Prostate gland (tissue), 2 donors: ENCODE measurements around the gene HOATZ. TPM values are rescaled to one million over a fixed set of nuclear protein-coding genes. Genes with fewer than 3 reads are reported as not detected.

Experiments
- DNase-seq: peaks from one replicate; pipeline ENCODE4 v3.0.0-alpha.2; 2019; ENCODE audit warnings: low spot score
- H3K27ac ChIP-seq, 2 donors: fragments of 200-600 bp; sonication (generic); 2 replicates each; pipeline ENCODE4 v1.5.1; 2017 to 2019
- H3K27me3 ChIP-seq: fragments of 200-600 bp; sonication (generic); replicated peaks from 2 replicates; pipeline ENCODE4 v1.5.1; 2019; ENCODE audit not compliant: insufficient read depth
- H3K36me3 ChIP-seq, 2 donors: fragments of 200-600 bp; sonication (generic); 1 replicate in 1 of 2; 2 replicates in 1 of 2; pipeline versions ENCODE4 v1.5.1 to v1.8.1; 2017 to 2019
- H3K4me1 ChIP-seq: fragments of 200-600 bp; sonication (generic); replicated peaks from 2 replicates; pipeline ENCODE4 v1.5.1; 2019
- H3K4me3 ChIP-seq, 2 donors: fragments of 200-600 bp; sonication (generic); 2 replicates each; pipeline ENCODE4 v1.5.1; 2017 to 2019
- H3K9me3 ChIP-seq: fragments of 200-600 bp; sonication (generic); 2 replicates; pipeline ENCODE4 v1.5.1; 2017
- CTCF ChIP-seq, 4 experiments: fragments of 200-600 bp in 2 of 4; fragments of 450-650 bp in 2 of 4; sonication (generic) in 2 of 4; IDR thresholded peaks; 1 replicate in 3 of 4; 2 replicates in 1 of 4; pipeline ENCODE4 v1.5.1; 2016 to 2019; ENCODE audit warnings: antibody characterized with exemption in 4 of 4, mild to moderate bottlenecking in 2 of 4, moderate library complexity in 2 of 4
- POLR2A ChIP-seq: fragments of 450-650 bp; IDR thresholded peaks from one replicate; pipeline ENCODE4 v1.6.1; 2016; ENCODE audit warnings: antibody characterized with exemption, mild to moderate bottlenecking
- POLR2AphosphoS5 ChIP-seq: sonication (generic); formaldehyde crosslinking; IDR thresholded peaks from one replicate; pipeline ENCODE4 v1.6.1; 2017; ENCODE audit warnings: antibody characterized with exemption
- WGBS: methylation state at CpG from one replicate; pipeline ENCODE4 v1.1.5; 2018; 5-methylcytosine and 5-hydroxymethylcytosine counted together
- intact Hi-C: fragments of 100-400 bp; cut with DNase I; formaldehyde crosslinking; loops from one replicate; pipeline ENCODE4 v1.14.2; 2022
- total RNA-seq, 2 donors: library from RNA; depleted of rRNA; stranded (reverse); fragments of >200 nt; gene quantifications; one replicate each; pipeline ENCODE4 v1.1.0, GENCODE V29; 2016

The HOATZ gene
- total RNA-seq, 2 donors from 2014 or later = 1.0 TPM; not detected in 1

DNA sequence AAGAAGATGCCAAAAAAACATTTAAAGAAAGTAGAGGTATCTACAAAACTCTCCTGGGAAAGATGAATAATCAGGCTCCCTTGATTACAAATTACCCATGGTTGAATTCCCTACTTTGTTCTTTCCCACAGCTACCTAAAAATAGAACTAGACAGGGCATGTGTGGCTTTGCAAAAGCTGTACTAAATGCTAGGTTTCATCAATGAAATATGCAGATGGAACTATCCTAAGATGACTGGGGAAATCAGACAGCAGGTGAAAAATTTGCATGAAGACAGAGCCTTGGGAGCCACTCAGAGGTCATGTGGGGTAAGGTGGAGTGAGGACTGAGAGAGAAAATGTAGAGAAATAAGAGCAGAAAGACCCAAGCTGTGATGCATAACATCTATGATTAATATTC, 40.7 kb downstream of the HOATZ start:
- no peak for DNase-seq
- no peak for TF ChIP-seq POLR2AphosphoS5
- TF ChIP-seq POLR2A = no peak
- no peak for TF ChIP-seq CTCF (IDR thresholded peaks at IDR 0.05)
- Histone ChIP-seq H3K27me3 (no peaks in the 10 kb centered on the region), H3K27ac (no peak overlapping the region), H3K9me3 (no peaks in the 10 kb centered on the region), H3K4me3 (no peak overlapping the region), H3K36me3 (no peaks in the 10 kb centered on the region), H3K4me1 (no peaks in the 10 kb centered on the region)
- intact Hi-C loops = no loop called here

DNA sequence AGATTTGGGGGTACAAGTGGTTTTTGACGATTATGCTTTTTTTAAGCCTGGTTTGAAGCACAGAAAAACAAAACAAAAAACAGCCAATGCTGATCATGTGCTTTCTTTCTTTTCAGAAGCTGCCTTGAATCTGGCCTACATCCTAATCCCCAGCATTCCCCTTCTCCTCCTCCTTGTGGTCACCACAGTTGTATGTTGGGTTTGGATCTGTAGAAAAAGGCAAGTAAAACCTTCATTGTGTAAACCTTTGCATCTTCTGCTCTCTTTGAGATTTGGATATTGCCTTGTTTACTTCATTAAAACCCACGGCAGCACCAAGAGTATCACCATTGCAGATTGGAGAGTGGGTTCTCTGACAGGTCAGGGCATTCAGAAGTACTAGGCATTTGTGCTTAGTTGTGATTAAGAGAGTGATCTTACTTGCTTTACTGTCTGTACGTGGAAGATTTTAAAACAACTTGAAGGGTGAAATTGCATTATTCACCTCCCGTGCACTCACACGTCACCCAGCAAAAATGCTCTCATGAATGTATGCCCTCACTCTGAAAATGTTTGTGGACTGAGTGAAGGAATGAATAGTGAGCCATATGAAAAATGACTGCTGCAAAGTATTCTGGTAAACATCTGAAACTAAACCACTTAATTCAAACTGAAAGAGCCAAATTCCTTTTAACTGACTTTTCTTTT, 43.0 kb downstream of the HOATZ start:
- H3K4me3 ChIP-seq = no peak overlapping the region
- intact Hi-C loops = no loop called here
- 81% methylated on average over 5 of the region's 5 CpGs for WGBS
- H3K27me3 ChIP-seq = no peaks in the 10 kb centered on the region
- H3K9me3 ChIP-seq = no peaks in the 10 kb centered on the region
- H3K27ac ChIP-seq = no peak overlapping the region
- TF ChIP-seq CTCF (IDR thresholded peaks at IDR 0.05) (no peak), POLR2A (no peak), POLR2AphosphoS5 (no peak)
- H3K36me3 ChIP-seq = no peaks in the 10 kb centered on the region
- no peak for DNase-seq
- no peaks in the 10 kb centered on the region for H3K4me1 ChIP-seq

- Histone ChIP-seq H3K27ac (no peak overlapping the region), H3K9me3 (no peaks in the 10 kb centered on the region), H3K27me3 (no peaks in the 10 kb centered on the region), H3K4me3 (no peak overlapping the region), H3K36me3 (no peaks in the 10 kb centered on the region), H3K4me1 (no peaks in the 10 kb centered on the region)
- no peak for TF ChIP-seq POLR2AphosphoS5
- WGBS = 73% methylated on average over 11 of the region's 11 CpGs
- intact Hi-C loops = no loop called here
- no peak for DNase-seq
These were observed 45.4 kb downstream of the HOATZ start for GRCh38 chr11:111559800-111560464.

DNA sequence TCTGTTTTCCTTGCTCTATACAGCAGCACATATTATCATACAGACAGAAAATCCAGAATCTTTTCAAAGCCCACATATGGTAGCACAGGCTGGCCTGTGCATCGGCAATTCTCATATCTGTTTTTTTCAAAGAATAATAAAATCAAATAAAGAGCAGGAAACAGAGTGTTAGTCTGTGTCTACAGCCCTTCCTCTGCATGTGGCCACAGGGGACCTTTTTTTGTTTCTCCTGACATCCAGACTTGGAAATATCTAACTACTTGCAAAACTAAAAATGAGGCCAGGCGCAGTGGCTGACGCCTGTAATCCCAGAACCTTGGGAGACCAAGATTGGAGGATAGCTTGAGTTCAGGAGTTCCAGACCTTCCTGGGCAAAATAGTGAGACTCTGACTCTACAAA, 46.2 kb downstream of the HOATZ start:
- Histone ChIP-seq H3K4me3 (no peak overlapping the region), H3K27ac (no peak overlapping the region), H3K9me3 (no peaks in the 10 kb centered on the region), H3K36me3 (no peaks in the 10 kb centered on the region), H3K27me3 (no peaks in the 10 kb centered on the region), H3K4me1 (no peaks in the 10 kb centered on the region)
- intact Hi-C loops = no loop called here
- no peak for TF ChIP-seq CTCF (IDR thresholded peaks at IDR 0.05)
- TF ChIP-seq POLR2AphosphoS5 = no peak
- no peak for TF ChIP-seq POLR2A
- DNase-seq = no peak
- WGBS = 89% methylated on average over 3 of the region's 3 CpGs

- DNase-seq = no peak
- no peaks in the 10 kb centered on the region for H3K9me3 ChIP-seq
- WGBS = 79% methylated on average over 3 of the region's 3 CpGs
- intact Hi-C loops = no loop called here
- no peaks in the 10 kb centered on the region for H3K27me3 ChIP-seq
- H3K4me1 ChIP-seq = no peaks in the 10 kb centered on the region
- H3K4me3 ChIP-seq = no peak overlapping the region
- no peaks in the 10 kb centered on the region for H3K36me3 ChIP-seq
- H3K27ac ChIP-seq = no peak overlapping the region
- TF ChIP-seq CTCF (IDR thresholded peaks at IDR 0.05) = no peak
- no peak for TF ChIP-seq POLR2A
- TF ChIP-seq POLR2AphosphoS5 = no peak
These were observed 46.7 kb downstream of the HOATZ start for GRCh38 chr11:111561306-111561705.
